Measurements from ENCODE around the gene IRF8. TPM values are rescaled to one million over a fixed set of nuclear protein-coding genes. Genes with fewer than 3 reads are reported as not detected.

IRF8 gene
- total RNA-seq, 1 donor from 2014 or later: not detected

DNA sequence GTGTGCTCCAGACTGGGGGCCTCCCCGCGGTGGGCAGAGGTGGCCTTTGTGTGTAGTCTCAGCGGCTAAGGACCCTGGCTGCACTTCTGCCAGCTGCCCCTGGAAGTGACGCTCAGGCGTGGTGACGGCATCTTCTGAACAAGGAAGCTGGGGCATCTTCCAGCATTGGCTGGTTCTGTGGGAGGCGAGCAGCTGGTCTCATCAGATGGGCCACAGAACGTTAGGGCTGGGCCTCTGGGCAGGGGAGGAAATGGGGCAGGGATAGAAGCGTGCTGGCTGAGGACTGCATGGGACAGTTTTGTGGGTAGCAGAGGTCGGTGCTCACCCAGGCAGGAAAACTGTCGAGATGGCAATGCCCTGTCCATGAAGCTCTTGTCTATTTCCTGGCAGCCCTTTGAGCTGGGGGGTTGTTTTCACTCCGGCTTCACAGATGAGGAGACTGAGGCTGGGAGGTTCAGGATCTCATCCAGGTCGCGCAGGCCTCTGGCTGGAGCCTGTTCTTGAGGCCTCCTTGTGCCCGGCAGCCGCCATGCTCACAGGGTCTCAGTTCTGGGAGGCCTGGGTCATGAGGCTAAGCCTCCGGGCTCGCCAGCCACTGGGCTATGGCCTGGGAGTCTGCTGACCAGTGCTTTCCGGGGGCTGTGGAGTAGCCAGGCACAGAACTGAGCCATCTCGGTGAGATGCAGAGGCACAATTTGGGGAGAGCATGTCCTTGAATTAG, 16.3 kb downstream of the IRF8 start:
- TF ChIP-seq, protein P1, sequence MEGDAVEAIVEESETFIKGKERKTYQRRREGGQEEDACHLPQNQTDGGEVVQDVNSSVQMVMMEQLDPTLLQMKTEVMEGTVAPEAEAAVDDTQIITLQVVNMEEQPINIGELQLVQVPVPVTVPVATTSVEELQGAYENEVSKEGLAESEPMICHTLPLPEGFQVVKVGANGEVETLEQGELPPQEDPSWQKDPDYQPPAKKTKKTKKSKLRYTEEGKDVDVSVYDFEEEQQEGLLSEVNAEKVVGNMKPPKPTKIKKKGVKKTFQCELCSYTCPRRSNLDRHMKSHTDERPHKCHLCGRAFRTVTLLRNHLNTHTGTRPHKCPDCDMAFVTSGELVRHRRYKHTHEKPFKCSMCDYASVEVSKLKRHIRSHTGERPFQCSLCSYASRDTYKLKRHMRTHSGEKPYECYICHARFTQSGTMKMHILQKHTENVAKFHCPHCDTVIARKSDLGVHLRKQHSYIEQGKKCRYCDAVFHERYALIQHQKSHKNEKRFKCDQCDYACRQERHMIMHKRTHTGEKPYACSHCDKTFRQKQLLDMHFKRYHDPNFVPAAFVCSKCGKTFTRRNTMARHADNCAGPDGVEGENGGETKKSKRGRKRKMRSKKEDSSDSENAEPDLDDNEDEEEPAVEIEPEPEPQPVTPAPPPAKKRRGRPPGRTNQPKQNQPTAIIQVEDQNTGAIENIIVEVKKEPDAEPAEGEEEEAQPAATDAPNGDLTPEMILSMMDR (IDR thresholded peaks at IDR 0.05): no peak
- Mint-ChIP-seq H3K4me1 (ENCODE audit: low read depth) (no peaks in the 10 kb centered on the region), H3K27ac (ENCODE audit: unreplicated experiment) (no peak overlapping the region), H3K9me3 (ENCODE audit: low read depth) (no peaks in the 10 kb centered on the region), H3K4me3 (ENCODE audit: unreplicated experiment) (no peak overlapping the region), H3K27me3 (ENCODE audit: low read depth) (peaks cover 16% of the 10 kb centered on the region), H3K36me3 (ENCODE audit: low read depth) (no peaks in the 10 kb centered on the region)
- DNase-seq (ENCODE audit: low spot score): peak; percentile 42

DNA sequence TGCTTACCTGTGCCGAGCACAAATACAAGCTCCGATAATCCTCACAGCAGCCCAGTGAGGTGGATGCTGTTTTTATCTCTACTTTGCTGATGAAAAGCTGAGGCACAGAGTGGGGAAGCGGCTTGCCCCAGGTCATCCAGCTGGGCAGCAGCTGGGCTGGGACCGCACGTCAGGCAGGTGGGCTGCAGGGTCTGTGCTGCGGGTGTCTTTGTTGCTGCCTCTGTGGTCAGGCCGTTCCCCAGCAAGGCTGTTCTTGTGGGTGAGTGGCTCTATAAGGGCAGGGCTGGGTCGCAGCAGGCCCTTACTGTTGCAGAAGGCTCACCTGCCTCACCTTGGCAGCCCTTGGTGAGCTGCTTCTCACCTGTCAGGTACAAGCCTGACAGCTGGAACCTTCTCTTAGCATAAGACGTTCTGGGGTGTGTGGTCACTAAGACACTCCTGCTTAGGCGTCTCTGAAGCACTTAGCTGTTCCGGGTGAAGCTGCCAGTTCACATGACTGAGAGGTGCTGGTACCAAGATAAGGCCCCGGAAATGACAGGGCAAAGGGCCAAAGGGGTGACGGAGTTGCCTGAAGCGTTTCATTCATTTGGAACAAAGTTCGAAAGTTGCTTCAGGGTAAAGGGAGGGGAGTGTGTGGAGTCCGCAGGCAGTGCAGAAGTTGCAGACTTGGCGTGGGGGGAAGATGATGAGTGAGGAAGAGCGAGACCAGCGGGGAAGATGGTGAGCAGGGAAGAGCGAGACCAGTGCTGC, 17.4 kb downstream of the IRF8 start:
- no peaks in the 10 kb centered on the region for H3K9me3 Mint-ChIP-seq (ENCODE audit: low read depth)
- H3K4me1 Mint-ChIP-seq (ENCODE audit: low read depth): no peaks in the 10 kb centered on the region
- H3K4me3 Mint-ChIP-seq (ENCODE audit: unreplicated experiment): no peak overlapping the region
- H3K36me3 Mint-ChIP-seq (ENCODE audit: low read depth): no peaks in the 10 kb centered on the region
- DNase-seq (ENCODE audit: low spot score): peak; percentile 64
- peaks cover 19% of the 10 kb centered on the region for H3K27me3 Mint-ChIP-seq (ENCODE audit: low read depth)
- H3K27ac Mint-ChIP-seq (ENCODE audit: unreplicated experiment): no peak overlapping the region
- TF ChIP-seq, protein P1 (IDR thresholded peaks at IDR 0.05): no peak

DNA sequence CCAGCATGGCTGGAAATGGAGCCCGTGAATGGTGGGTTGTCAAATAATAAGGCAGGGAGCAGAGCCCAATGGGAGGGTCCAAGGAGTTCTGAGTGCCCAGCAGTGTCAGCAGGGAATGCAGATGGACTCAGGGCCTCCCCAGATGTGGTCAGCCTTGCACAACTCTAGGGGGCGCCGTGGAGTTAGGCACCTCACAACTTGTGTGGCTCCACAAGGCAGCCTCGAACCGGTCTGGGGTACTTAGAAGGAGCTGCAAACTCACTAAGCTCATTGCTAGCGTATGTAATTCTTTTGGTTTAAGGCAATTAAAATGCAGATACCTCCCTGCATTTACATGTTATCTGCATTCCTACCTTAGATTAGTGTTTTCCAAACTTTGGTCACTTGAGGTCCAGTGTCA, 18.1 kb downstream of the IRF8 start:
- Mint-ChIP-seq H3K36me3 (ENCODE audit: low read depth) (no peaks in the 10 kb centered on the region), H3K27me3 (ENCODE audit: low read depth) (peaks cover 20% of the 10 kb centered on the region), H3K27ac (ENCODE audit: unreplicated experiment) (no peak overlapping the region), H3K4me1 (ENCODE audit: low read depth) (no peaks in the 10 kb centered on the region), H3K9me3 (ENCODE audit: low read depth) (no peaks in the 10 kb centered on the region), H3K4me3 (ENCODE audit: unreplicated experiment) (no peak overlapping the region)
- TF ChIP-seq, protein P1 (IDR thresholded peaks at IDR 0.05): peak; percentile 31
- peak; percentile 59 for DNase-seq (ENCODE audit: low spot score)

DNA sequence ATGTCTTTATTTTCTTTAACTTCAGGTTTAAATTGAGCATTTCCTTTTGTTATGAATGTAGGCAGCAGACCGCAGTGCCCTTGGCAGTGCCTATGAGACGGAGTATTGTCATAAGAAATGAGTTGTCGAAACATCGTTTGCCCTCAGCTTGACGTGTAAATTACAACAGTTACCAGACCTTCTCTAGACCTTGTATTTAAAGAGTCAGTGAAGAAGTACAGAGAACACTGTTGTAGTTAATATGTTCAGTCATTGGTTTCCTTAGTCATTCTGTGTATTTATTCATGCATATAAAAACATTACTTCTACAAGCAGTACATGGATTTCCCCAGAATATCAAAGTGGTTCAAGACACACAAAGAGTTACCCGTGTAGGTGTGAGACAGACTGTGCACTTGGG, 19.0 kb downstream of the IRF8 start:
- no peak for DNase-seq (ENCODE audit: low spot score)
- H3K4me3 Mint-ChIP-seq (ENCODE audit: unreplicated experiment): no peak overlapping the region
- no peak overlapping the region for H3K27ac Mint-ChIP-seq (ENCODE audit: unreplicated experiment)
- TF ChIP-seq, protein P1 (IDR thresholded peaks at IDR 0.05): no peak
- H3K4me1 Mint-ChIP-seq (ENCODE audit: low read depth): no peaks in the 10 kb centered on the region
- H3K27me3 Mint-ChIP-seq (ENCODE audit: low read depth): peaks cover 24% of the 10 kb centered on the region
- H3K9me3 Mint-ChIP-seq (ENCODE audit: low read depth): no peaks in the 10 kb centered on the region
- no peaks in the 10 kb centered on the region for H3K36me3 Mint-ChIP-seq (ENCODE audit: low read depth)

DNA sequence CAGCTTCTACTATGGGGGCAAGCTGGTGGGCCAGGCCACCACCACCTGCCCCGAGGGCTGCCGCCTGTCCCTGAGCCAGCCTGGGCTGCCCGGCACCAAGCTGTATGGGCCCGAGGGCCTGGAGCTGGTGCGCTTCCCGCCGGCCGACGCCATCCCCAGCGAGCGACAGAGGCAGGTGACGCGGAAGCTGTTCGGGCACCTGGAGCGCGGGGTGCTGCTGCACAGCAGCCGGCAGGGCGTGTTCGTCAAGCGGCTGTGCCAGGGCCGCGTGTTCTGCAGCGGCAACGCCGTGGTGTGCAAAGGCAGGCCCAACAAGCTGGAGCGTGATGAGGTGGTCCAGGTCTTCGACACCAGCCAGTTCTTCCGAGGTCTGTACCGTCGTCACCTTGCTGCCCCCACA, 19.5 kb downstream of the IRF8 start:
- no peak overlapping the region for H3K4me3 Mint-ChIP-seq (ENCODE audit: unreplicated experiment)
- H3K36me3 Mint-ChIP-seq (ENCODE audit: low read depth): no peaks in the 10 kb centered on the region
- DNase-seq (ENCODE audit: low spot score): peak; percentile 85
- H3K9me3 Mint-ChIP-seq (ENCODE audit: low read depth): no peaks in the 10 kb centered on the region
- H3K4me1 Mint-ChIP-seq (ENCODE audit: low read depth): no peaks in the 10 kb centered on the region
- TF ChIP-seq, protein P1 (IDR thresholded peaks at IDR 0.05): no peak
- H3K27me3 Mint-ChIP-seq (ENCODE audit: low read depth): peaks cover 27% of the 10 kb centered on the region
- H3K27ac Mint-ChIP-seq (ENCODE audit: unreplicated experiment): no peak overlapping the region

Data from chondrocyte (in vitro differentiated cells).